ENCODE measurements around the gene SYCE3. TPM values are rescaled to one million over a fixed set of nuclear protein-coding genes. Genes with fewer than 3 reads are reported as not detected.

Gene SYCE3
- total and polyA plus RNA-seq, 2 donors (not counting 3 experiments of a cell fraction or from before 2014, with no cell fraction given), result not detected

DNA sequence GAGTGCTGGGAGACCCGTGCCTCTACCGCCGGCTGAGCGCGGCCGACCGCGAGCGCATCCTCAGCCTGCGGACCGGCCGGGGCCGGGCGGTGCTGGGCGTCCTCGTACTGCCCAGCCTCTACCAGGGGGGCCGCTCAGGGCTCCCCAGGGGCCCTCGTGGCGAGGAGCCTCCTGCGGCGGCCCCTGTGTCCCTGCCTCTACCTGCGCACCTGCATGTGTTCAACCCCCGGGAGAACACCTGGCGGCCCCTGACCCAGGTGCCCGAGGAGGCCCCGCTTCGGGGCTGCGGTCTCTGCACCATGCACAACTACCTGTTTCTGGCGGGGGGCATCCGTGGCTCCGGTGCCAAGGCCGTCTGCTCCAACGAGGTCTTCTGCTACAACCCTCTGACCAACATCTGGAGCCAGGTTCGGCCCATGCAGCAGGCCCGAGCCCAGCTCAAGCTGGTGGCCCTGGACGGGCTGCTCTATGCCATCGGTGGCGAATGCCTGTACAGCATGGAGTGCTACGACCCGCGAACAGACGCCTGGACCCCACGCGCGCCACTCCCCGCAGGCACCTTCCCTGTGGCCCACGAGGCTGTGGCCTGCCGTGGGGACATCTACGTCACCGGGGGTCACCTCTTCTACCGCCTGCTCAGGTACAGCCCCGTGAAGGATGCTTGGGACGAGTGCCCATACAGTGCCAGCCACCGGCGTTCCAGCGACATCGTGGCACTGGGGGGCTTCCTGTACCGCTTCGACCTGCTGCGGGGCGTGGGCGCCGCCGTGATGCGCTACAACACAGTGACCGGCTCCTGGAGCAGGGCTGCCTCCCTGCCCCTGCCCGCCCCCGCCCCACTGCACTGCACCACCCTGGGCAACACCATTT lies 13.6 kb downstream of the SYCE3 start:
- Histone ChIP-seq H3K9me1 (replicated peaks; ENCODE audit: control insufficient read depth, extremely low read depth, insufficient read depth, low read length) (no peaks in the 10 kb centered on the region), H3K4me1 (ENCODE audit: control insufficient read depth, extremely low read depth, insufficient read depth, low read length) (no peaks in the 10 kb centered on the region), H4K20me1 (replicated peaks; ENCODE audit: control insufficient read depth, extremely low read depth, insufficient read depth, low read length) (no peaks in the 10 kb centered on the region), H3K4me2 (ENCODE audit: insufficient read depth, low read length) (no peak overlapping the region), H3K9ac (replicated peaks; ENCODE audit: extremely low read depth, insufficient read depth, low read length) (no peak overlapping the region), H3K27ac (ENCODE audit: insufficient read depth, low read depth, low read length) (no peak overlapping the region), H2AFZ (ENCODE audit: low read depth, low read length) (no peak overlapping the region), H3K36me3 (ENCODE audit: control insufficient read depth in 2 of 2, extremely low read depth in 1 of 2, insufficient read depth in 2 of 2, low read length in 2 of 2) (no peaks in the 10 kb centered on the region), H3K4me3 (replicated peaks in 1 of 3; ENCODE audit: insufficient read depth in 1 of 3, low read depth in 1 of 3, low read length in 3 of 3) (no peak overlapping the region), H3K27me3 (ENCODE audit: control insufficient read depth in 2 of 2, insufficient read depth in 2 of 2, low read length in 2 of 2) (peaks cover 29 to 43% of the 10 kb centered on the region in 2 experiments), H3K79me2 (ENCODE audit: control insufficient read depth, insufficient read depth, low read length) (no peaks in the 10 kb centered on the region), H3K9me3 (replicated peaks; ENCODE audit: control insufficient read depth, insufficient read depth, low read length) (no peaks in the 10 kb centered on the region)
- ChIA-PET CTCF (interaction anchor here (2.2 to 2.8 kb wide), 3 partner anchors 14 to 23 kb away, joined by 8 to 11 read pairs (median 9); partner anchors contain the start of genes SCO2 and SYCE3), POLR2A (no interaction called here)
- no TSS peak for BruUV-seq (replicated peaks)
- DNase-seq (ENCODE audit: low read depth, low spot score), result no peak
- no peak for FAIRE-seq
- TF ChIP-seq MYC (IDR thresholded peaks at IDR 0.05; ENCODE audit: low read depth, low read length) (no peak), CTCF (IDR thresholded peaks at IDR 0.05; ENCODE audit: extremely low read depth in 1 of 2, insufficient read depth in 1 of 2, low read depth in 1 of 2, low read length in 2 of 2) (no peak), JUN (IDR thresholded peaks at IDR 0.05; ENCODE audit: borderline replicate concordance, insufficient read depth, insufficient read length, low read depth) (no peak), EZH2 (IDR thresholded peaks at IDR 0.05; ENCODE audit: borderline replicate concordance, low read depth, low read length, severe bottlenecking) (no peak), GATA2 (IDR thresholded peaks at IDR 0.05; ENCODE audit: insufficient read depth, insufficient read length, low read depth, low read length) (no peak), FOS (IDR thresholded peaks at IDR 0.05; ENCODE audit: borderline replicate concordance, insufficient read depth, low read length) (no peak), POLR2A (IDR thresholded peaks at IDR 0.05; ENCODE audit: low read depth, low read length) (no peak), POLR2AphosphoS5 (IDR thresholded peaks at IDR 0.05; ENCODE audit: insufficient read depth, low read depth, low read length) (no peak)
- TF ChIP-seq, protein P1, sequence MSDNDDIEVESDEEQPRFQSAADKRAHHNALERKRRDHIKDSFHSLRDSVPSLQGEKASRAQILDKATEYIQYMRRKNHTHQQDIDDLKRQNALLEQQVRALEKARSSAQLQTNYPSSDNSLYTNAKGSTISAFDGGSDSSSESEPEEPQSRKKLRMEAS (IDR thresholded peaks at IDR 0.05; ENCODE audit: insufficient read depth, insufficient read length), result no peak
- intact Hi-C loops (cut with micrococcal nuclease) (no loop called here), dilution Hi-C loops (cut with MboI; ENCODE audit: extremely low pct_ligation_motif_present, low sequenced_read_pairs) (no loop called here)
